Measurements from ENCODE around the gene NCF2.

The NCF2 gene

GRCh38 chr1:183611021-183611420 is 20.8 kb upstream of the NCF2 start:
- Histone ChIP-seq H3K4me3 (ENCODE audit: low read length) (no peak overlapping the region), H3K79me2 (ENCODE audit: low read length) (peaks cover 20% of the 10 kb centered on the region), H2AFZ (ENCODE audit: low read depth, low read length) (no peak overlapping the region), H3K27ac (ENCODE audit: low read length) (no peak overlapping the region), H3K27me3 (ENCODE audit: low read depth, low read length) (no peaks in the 10 kb centered on the region), H3K4me1 (ENCODE audit: low read length) (peaks cover 62% of the 10 kb centered on the region), H3K4me2 (ENCODE audit: low read length) (no peak overlapping the region), H3K9ac (ENCODE audit: low read length) (no peak overlapping the region), H3K36me3 (replicated peaks; ENCODE audit: low read depth, low read length) (no peaks in the 10 kb centered on the region), H4K20me1 (ENCODE audit: insufficient read depth, low read length) (no peaks in the 10 kb centered on the region), H3K9me3 (ENCODE audit: insufficient read depth, low read length) (no peaks in the 10 kb centered on the region)
- TF ChIP-seq EZH2phosphoT487 (IDR thresholded peaks at IDR 0.05; ENCODE audit: low read depth) = no peak
- TF ChIP-seq, protein P1, sequence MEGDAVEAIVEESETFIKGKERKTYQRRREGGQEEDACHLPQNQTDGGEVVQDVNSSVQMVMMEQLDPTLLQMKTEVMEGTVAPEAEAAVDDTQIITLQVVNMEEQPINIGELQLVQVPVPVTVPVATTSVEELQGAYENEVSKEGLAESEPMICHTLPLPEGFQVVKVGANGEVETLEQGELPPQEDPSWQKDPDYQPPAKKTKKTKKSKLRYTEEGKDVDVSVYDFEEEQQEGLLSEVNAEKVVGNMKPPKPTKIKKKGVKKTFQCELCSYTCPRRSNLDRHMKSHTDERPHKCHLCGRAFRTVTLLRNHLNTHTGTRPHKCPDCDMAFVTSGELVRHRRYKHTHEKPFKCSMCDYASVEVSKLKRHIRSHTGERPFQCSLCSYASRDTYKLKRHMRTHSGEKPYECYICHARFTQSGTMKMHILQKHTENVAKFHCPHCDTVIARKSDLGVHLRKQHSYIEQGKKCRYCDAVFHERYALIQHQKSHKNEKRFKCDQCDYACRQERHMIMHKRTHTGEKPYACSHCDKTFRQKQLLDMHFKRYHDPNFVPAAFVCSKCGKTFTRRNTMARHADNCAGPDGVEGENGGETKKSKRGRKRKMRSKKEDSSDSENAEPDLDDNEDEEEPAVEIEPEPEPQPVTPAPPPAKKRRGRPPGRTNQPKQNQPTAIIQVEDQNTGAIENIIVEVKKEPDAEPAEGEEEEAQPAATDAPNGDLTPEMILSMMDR (IDR thresholded peaks at IDR 0.05; ENCODE audit: low read depth, low read length) = no peak

- Histone ChIP-seq H3K36me3 (replicated peaks; ENCODE audit: low read depth, low read length) (no peaks in the 10 kb centered on the region), H3K79me2 (ENCODE audit: low read length) (peaks cover 23% of the 10 kb centered on the region), H3K9me3 (ENCODE audit: insufficient read depth, low read length) (no peaks in the 10 kb centered on the region), H2AFZ (ENCODE audit: low read depth, low read length) (no peak overlapping the region), H3K4me1 (ENCODE audit: low read length) (peaks cover 73% of the 10 kb centered on the region), H3K27ac (ENCODE audit: low read length) (peak overlapping the region; percentile 93), H3K4me2 (ENCODE audit: low read length) (peak overlapping the region; percentile 80), H3K27me3 (ENCODE audit: low read depth, low read length) (no peaks in the 10 kb centered on the region), H3K4me3 (ENCODE audit: low read length) (peak overlapping the region; percentile 42), H3K9ac (ENCODE audit: low read length) (peak overlapping the region; percentile 77), H4K20me1 (ENCODE audit: insufficient read depth, low read length) (no peaks in the 10 kb centered on the region)
- TF ChIP-seq, protein P1 (IDR thresholded peaks at IDR 0.05; ENCODE audit: low read depth, low read length) = no peak
- TF ChIP-seq EZH2phosphoT487 (IDR thresholded peaks at IDR 0.05; ENCODE audit: low read depth) = no peak
Measured at GRCh38 chr1:183609759-183610452, 19.6 kb upstream of the NCF2 start.

DNA sequence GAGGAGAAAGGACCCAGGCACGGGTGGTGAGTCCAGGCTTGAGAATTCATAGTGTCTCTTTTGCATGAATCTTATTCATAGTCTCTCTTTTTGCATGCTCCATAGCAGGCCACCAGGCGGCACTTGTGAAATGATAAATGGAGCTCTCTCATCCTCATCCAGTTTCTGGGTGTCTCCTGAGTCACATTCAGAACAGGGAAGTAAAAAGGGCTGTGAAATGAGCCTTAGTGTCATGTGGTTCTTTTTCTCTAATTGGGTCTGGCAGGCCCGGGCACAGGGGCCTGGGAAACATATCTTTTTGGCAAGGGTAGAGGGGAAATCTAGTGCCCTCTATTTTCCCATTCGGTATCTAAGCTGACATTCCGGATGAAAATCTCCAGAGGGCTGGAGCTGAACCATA is 19.1 kb upstream of the NCF2 start:
- Histone ChIP-seq H3K4me1 (ENCODE audit: low read length) (peaks cover 79% of the 10 kb centered on the region), H2AFZ (ENCODE audit: low read depth, low read length) (no peak overlapping the region), H3K9ac (ENCODE audit: low read length) (peak overlapping the region; percentile 77), H3K27me3 (ENCODE audit: low read depth, low read length) (no peaks in the 10 kb centered on the region), H4K20me1 (ENCODE audit: insufficient read depth, low read length) (no peaks in the 10 kb centered on the region), H3K27ac (ENCODE audit: low read length) (peak overlapping the region; percentile 93), H3K79me2 (ENCODE audit: low read length) (peaks cover 23% of the 10 kb centered on the region), H3K4me3 (ENCODE audit: low read length) (peak overlapping the region; percentile 56), H3K9me3 (ENCODE audit: insufficient read depth, low read length) (no peaks in the 10 kb centered on the region), H3K4me2 (ENCODE audit: low read length) (peak overlapping the region; percentile 80), H3K36me3 (replicated peaks; ENCODE audit: low read depth, low read length) (no peaks in the 10 kb centered on the region)
- TF ChIP-seq, protein P1 (IDR thresholded peaks at IDR 0.05; ENCODE audit: low read depth, low read length) = peak; percentile 83
- no peak for TF ChIP-seq EZH2phosphoT487 (IDR thresholded peaks at IDR 0.05; ENCODE audit: low read depth)

- Histone ChIP-seq H3K79me2 (ENCODE audit: low read length) (peaks cover 23% of the 10 kb centered on the region), H3K9me3 (ENCODE audit: insufficient read depth, low read length) (no peaks in the 10 kb centered on the region), H3K9ac (ENCODE audit: low read length) (peak overlapping the region; percentile 77), H4K20me1 (ENCODE audit: insufficient read depth, low read length) (no peaks in the 10 kb centered on the region), H2AFZ (ENCODE audit: low read depth, low read length) (peak overlapping the region; percentile 18; the same call in 1 of the 2 replicates), H3K27me3 (ENCODE audit: low read depth, low read length) (no peaks in the 10 kb centered on the region), H3K27ac (ENCODE audit: low read length) (peak overlapping the region; percentile 93), H3K36me3 (replicated peaks; ENCODE audit: low read depth, low read length) (no peaks in the 10 kb centered on the region), H3K4me2 (ENCODE audit: low read length) (peak overlapping the region; percentile 80), H3K4me3 (ENCODE audit: low read length) (peak overlapping the region; percentile 28), H3K4me1 (ENCODE audit: low read length) (peaks cover 91% of the 10 kb centered on the region)
- TF ChIP-seq, protein P1 (IDR thresholded peaks at IDR 0.05; ENCODE audit: low read depth, low read length) = no peak
- no peak for TF ChIP-seq EZH2phosphoT487 (IDR thresholded peaks at IDR 0.05; ENCODE audit: low read depth)
Measured at GRCh38 chr1:183607322-183607980, 17.2 kb upstream of the NCF2 start.

Measured in OCI-LY3 (cell line).